Natural killer cell (primary cell): ENCODE measurements around the gene IGF2BP2. TPM values are rescaled to one million over a fixed set of nuclear protein-coding genes. Genes with fewer than 3 reads are reported as not detected.
"Not testable (repeated sequence)": the region's sequence is repeated elsewhere in the genome, so short reads cannot be mapped to it uniquely, and the experiment has no call there.

Experiments used
- ATAC-seq, 3 donors: fragments of 150-1000 bp in 2 of 3; fragments of 200-7000 bp in 1 of 3; cut with Tn5 transposase; 1 replicate in 1 of 3; 2 replicates in 2 of 3; pipeline ENCODE4 v1.10.0; 2021; ENCODE audit warnings: mild to moderate bottlenecking in 2 of 3, moderate library complexity in 2 of 3
- DNase-seq, 2 donors: peaks; one replicate each; pipeline versions ENCODE4 v3.0.0 to v3.0.0-alpha.2; 2013 to 2021; ENCODE audit warnings: mixed read lengths in 1 of 2
- H3K27ac ChIP-seq: one replicate; pipeline ENCODE4 v1.5.1; 2013; ENCODE audit warnings: mild to moderate bottlenecking, low read length
- H3K27me3 ChIP-seq: one replicate; pipeline ENCODE4 v1.6.1; 2013; ENCODE audit warnings: low read length; ENCODE audit not compliant: control insufficient read depth, insufficient read depth
- H3K36me3 ChIP-seq: one replicate; pipeline ENCODE4 v1.6.1; 2013; ENCODE audit warnings: low read length; ENCODE audit not compliant: control insufficient read depth, insufficient read depth
- H3K4me1 ChIP-seq: one replicate; pipeline ENCODE4 v1.6.1; 2013; ENCODE audit warnings: low read length; ENCODE audit not compliant: control insufficient read depth, insufficient read depth
- H3K4me3 ChIP-seq: one replicate; pipeline ENCODE4 v1.5.1; 2013; ENCODE audit warnings: low read length
- H3K9me3 ChIP-seq: one replicate; pipeline ENCODE4 v1.6.1; 2013; ENCODE audit warnings: low read length; ENCODE audit not compliant: control insufficient read depth, insufficient read depth
- H3K27ac Mint-ChIP-seq, 2 donors: one replicate each; pipeline ENCODE4 v1.8.0; 2022; ENCODE audit warnings: mild to moderate bottlenecking in 2 of 2, mixed read lengths in 2 of 2, moderate library complexity in 1 of 2
- H3K27me3 Mint-ChIP-seq, 2 donors: one replicate each; pipeline ENCODE4 v1.8.0; 2022; ENCODE audit warnings: low read depth in 2 of 2, mixed read lengths in 2 of 2
- H3K36me3 Mint-ChIP-seq: one replicate; pipeline ENCODE4 v1.8.0; 2022; ENCODE audit warnings: mixed read lengths
- H3K4me1 Mint-ChIP-seq, 2 donors: one replicate each; pipeline ENCODE4 v1.8.0; 2022; ENCODE audit warnings: mixed read lengths in 2 of 2
- H3K4me3 Mint-ChIP-seq: one replicate; pipeline ENCODE4 v1.8.0; 2022; ENCODE audit warnings: mild to moderate bottlenecking, moderate library complexity, mixed read lengths
- H3K9me3 Mint-ChIP-seq, 2 donors: one replicate each; pipeline ENCODE4 v1.8.0; 2022; ENCODE audit warnings: mixed read lengths in 2 of 2
- WGBS: methylation state at CpG from one replicate; pipeline ENCODE4 v1.1.7; 2013; ENCODE audit warnings: missing lambda C conversion rate; ENCODE audit not compliant: insufficient coverage; 5-methylcytosine and 5-hydroxymethylcytosine counted together
- intact Hi-C: fragments of 100-400 bp; cut with micrococcal nuclease; formaldehyde crosslinking; loops from one replicate; pipeline ENCODE4 v1.14.2; 2022
- total RNA-seq, 4 donors: library from RNA; stranded (reverse); fragments of 120-200 nt in 1 of 4; gene quantifications; one replicate each; pipeline versions ENCODE4 v1.2.3 to v1.2.4, GENCODE V29; 2013 to 2022
- TF ChIP-seq, protein P1 (sequence below): fragments of 200-600 bp; IDR thresholded peaks from one replicate; pipeline ENCODE4 v1.8.0; 2022; ENCODE audit warnings: antibody characterized with exemption

IGF2BP2 gene
- total RNA-seq, 3 donors from 2014 or later (not counting 1 experiment from before 2014, with no cell fraction given) = 4.2 to 16.8 (median 8.8) TPM

DNA sequence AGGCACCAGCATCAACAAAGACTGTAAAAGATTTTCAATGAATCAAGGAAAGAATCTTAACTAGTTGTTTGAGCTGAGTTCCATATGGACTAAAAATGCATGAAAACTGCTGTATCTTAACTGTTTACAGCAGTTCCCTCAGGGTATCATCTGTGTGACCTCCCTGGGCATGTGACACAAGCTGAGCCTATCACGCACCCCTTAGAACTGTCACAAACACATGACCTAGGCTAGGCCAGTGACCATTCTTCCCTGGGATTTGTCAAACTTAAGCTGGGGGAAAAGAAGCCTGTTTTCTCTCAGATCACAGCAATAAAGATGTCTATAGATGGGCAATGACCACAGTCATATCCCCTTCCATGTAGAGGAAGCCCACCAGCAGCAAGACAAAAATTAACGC is 35.7 kb downstream of the IGF2BP2 start:
- Mint-ChIP-seq H3K4me1 (no peaks in the 10 kb centered on the region), H3K9me3 (no peaks in the 10 kb centered on the region), H3K27ac (no peak overlapping the region), H3K4me3 (no peak overlapping the region), H3K36me3 (no peaks in the 10 kb centered on the region), H3K27me3 (no peaks in the 10 kb centered on the region)
- intact Hi-C loops = no loop called here
- Histone ChIP-seq H3K36me3 (no peaks in the 10 kb centered on the region), H3K9me3 (no peaks in the 10 kb centered on the region), H3K4me3 (no peak overlapping the region), H3K4me1 (no peaks in the 10 kb centered on the region), H3K27ac (no peak overlapping the region), H3K27me3 (no peaks in the 10 kb centered on the region)
- DNase-seq = no peak
- WGBS = 100% methylated on average over 2 of the region's 2 CpGs
- TF ChIP-seq, protein P1, sequence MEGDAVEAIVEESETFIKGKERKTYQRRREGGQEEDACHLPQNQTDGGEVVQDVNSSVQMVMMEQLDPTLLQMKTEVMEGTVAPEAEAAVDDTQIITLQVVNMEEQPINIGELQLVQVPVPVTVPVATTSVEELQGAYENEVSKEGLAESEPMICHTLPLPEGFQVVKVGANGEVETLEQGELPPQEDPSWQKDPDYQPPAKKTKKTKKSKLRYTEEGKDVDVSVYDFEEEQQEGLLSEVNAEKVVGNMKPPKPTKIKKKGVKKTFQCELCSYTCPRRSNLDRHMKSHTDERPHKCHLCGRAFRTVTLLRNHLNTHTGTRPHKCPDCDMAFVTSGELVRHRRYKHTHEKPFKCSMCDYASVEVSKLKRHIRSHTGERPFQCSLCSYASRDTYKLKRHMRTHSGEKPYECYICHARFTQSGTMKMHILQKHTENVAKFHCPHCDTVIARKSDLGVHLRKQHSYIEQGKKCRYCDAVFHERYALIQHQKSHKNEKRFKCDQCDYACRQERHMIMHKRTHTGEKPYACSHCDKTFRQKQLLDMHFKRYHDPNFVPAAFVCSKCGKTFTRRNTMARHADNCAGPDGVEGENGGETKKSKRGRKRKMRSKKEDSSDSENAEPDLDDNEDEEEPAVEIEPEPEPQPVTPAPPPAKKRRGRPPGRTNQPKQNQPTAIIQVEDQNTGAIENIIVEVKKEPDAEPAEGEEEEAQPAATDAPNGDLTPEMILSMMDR = no peak
- ATAC-seq = no peak

DNA sequence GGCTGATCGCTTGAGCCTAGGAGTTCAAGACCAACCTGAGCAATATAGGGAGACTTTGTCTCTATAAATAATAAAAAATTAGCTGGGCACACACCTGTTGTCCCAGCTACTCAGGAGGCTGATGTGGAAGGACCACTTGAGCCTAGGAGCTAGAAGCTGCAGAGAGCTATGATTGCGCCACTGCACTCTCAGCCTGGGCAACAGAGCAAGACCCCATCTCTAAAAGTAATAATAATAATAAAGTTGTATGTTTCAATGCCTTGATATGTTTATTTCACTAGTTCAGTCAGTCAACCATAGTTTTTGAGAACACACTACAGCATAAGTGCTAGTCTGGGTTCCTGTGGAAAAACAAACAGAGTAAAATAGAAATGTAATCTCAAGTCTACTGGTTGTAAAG is 36.5 kb downstream of the IGF2BP2 start:
- H3K4me3 ChIP-seq = no peak overlapping the region
- ATAC-seq = no peak
- no peaks in the 10 kb centered on the region for H3K9me3 ChIP-seq
- H3K27ac Mint-ChIP-seq = no peak overlapping the region
- no peaks in the 10 kb centered on the region for H3K36me3 Mint-ChIP-seq
- H3K27me3 ChIP-seq = no peaks in the 10 kb centered on the region
- H3K27ac ChIP-seq = no peak overlapping the region
- WGBS = 86% methylated on average over 1 of the region's 2 CpGs
- TF ChIP-seq, protein P1 = no peak
- no peaks in the 10 kb centered on the region for H3K4me1 ChIP-seq
- no peak for DNase-seq
- H3K4me3 Mint-ChIP-seq = no peak overlapping the region
- no peaks in the 10 kb centered on the region for H3K4me1 Mint-ChIP-seq
- no peaks in the 10 kb centered on the region for H3K36me3 ChIP-seq
- no peaks in the 10 kb centered on the region for H3K27me3 Mint-ChIP-seq
- no peaks in the 10 kb centered on the region for H3K9me3 Mint-ChIP-seq
- intact Hi-C loops = no loop called here

DNA sequence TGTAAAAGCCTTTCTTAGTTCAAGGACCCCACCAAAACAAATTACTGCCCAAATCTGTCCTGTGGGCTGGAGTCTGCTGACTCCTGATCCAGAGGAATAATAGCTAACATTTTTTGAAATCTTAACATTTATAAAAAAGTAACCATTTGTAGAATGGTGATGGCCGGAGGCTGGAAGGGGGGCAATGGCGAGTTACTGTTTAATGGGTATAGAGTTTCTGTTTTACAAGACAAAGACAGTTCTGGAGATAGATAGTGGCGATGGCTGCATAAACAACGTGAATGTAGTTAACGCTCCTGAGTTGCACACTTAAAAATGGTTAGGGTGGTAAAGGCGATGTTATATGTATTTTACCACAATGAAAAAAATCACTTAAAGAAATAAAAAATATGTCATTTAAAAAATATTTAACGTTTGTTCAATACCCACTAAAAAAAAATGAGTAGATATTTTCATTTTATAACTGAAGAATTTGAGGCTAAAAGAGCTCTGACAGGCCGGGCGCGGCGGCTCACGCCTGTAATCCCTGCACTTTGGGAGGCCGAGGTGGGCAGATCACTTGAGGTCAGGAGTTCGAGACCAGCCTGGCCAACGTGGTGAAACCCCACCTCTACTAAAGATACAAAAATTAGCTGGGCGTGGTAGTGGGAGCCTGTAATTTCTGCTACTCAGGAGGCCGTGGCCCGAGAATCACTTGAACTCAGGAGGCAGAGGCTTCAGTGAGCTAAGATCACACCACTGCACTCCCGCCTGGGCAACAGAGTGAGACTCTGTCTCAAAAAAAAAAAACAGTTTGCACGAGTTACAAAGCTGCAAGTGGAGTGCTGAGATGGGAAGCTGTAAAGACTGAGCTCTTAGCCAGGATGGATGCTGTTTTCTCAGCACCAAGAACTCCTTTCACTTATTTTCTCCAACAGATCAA is 37.6 kb downstream of the IGF2BP2 start:
- Histone ChIP-seq H3K4me1 (no peaks in the 10 kb centered on the region), H3K36me3 (no peaks in the 10 kb centered on the region), H3K27ac (no peak overlapping the region), H3K4me3 (no peak overlapping the region), H3K9me3 (no peaks in the 10 kb centered on the region), H3K27me3 (no peaks in the 10 kb centered on the region)
- DNase-seq = no peak
- Mint-ChIP-seq H3K27ac (no peak overlapping the region), H3K4me3 (no peak overlapping the region), H3K9me3 (no peaks in the 10 kb centered on the region), H3K27me3 (no peaks in the 10 kb centered on the region), H3K36me3 (no peaks in the 10 kb centered on the region), H3K4me1 (no peaks in the 10 kb centered on the region)
- TF ChIP-seq, protein P1 = no peak
- intact Hi-C loops = no loop called here
- no peak for ATAC-seq
- WGBS = 83% methylated on average over 16 of the region's 20 CpGs

DNA sequence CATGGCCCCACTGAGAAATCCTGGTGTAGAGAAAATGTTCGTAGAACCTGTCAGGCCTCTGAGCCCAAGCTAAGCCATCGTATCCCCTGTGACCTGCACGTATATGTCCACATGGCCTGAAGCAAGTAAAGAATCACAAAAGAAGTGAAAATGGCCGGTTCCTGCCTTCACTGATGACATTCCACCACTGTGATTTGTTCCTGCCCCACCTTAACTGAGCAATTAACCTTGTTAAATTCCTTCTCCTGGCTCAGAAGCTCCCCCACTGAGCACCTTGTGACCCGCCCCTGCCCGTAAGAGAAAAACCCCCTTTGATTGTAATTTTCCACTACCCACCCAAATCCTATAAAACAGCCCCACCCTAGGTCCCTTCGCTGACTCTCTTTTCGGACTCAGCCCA is 38.6 kb downstream of the IGF2BP2 start:
- H3K4me3 Mint-ChIP-seq, intact Hi-C loops, H3K27me3 Mint-ChIP-seq: not testable (repeated sequence)

More for the DNA sequence above, 38.6 kb downstream of the IGF2BP2 start:
- H3K4me3 ChIP-seq, H3K27ac Mint-ChIP-seq, H3K4me1 Mint-ChIP-seq, DNase-seq, H3K4me1 ChIP-seq, H3K9me3 Mint-ChIP-seq, H3K27me3 ChIP-seq, H3K36me3 Mint-ChIP-seq, H3K36me3 ChIP-seq, H3K27ac ChIP-seq, H3K9me3 ChIP-seq, ATAC-seq: not testable (repeated sequence)
- WGBS = 92% methylated on average over 8 of the region's 8 CpGs
